ENCODE results near the gene ADCY6.

Gene ADCY6

GRCh38 chr12:48788854-48789775 is at the start of gene ADCY6:
ADCY6 (minus strand) TSS chr12:48789089; CDS start chr12:48783434, 5,655 bp downstream.
- in situ Hi-C loops (cut with MboI; ENCODE audit: low pct_unique_long_range_greater_than_20kb, low sequenced_read_pairs), result no loop called here
- no peak for DNase-seq

DNA sequence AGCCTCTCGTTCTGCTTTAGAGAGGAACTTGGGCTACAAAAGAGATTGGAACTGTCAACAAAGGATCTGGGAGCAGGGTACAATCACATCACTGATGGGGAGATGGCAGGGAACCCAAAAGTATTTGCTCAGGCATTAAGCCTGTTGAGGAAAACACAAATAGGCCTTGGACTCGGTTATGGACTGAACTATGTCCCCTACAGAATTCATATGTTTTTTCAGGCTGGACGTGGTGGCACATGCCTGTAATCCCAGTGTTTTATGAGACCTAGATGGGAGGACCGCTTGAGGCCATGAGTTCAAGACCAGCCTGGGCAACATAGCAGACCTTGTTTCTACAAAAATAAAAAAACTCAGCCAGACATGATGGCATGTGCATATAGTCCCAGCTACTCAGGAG is 49.2 kb upstream of the ADCY6 start:
- in situ Hi-C loops (cut with MboI; ENCODE audit: low pct_unique_long_range_greater_than_20kb, low sequenced_read_pairs), result no loop called here
- DNase-seq, result no peak

- in situ Hi-C loops (cut with MboI; ENCODE audit: low pct_unique_long_range_greater_than_20kb, low sequenced_read_pairs), result no loop called here
- no peak for DNase-seq
Measured at GRCh38 chr12:48832321-48833060, 43.6 kb upstream of the ADCY6 start.

DNA sequence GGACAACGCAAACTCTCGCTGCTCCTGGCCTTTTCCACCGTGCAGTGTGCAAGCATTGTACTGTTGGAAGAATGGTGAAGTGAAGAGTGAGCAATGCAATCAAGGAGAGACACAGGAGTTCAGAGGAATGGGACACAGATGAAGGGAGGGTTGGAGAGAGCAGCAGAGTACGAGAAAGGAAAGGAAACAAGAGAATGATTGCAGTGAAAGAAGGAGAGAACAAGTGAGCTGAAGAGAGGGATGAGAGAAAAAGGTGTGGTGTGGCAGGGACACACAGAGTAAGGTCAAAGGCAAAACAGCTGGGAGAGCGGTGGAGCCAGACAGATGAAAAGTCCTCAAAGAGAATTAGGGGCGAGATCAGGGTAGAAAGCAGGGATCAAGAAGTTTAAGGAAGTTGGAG is 42.4 kb upstream of the ADCY6 start:
- in situ Hi-C loops (cut with MboI; ENCODE audit: low pct_unique_long_range_greater_than_20kb, low sequenced_read_pairs), result no loop called here
- DNase-seq, result no peak

DNA sequence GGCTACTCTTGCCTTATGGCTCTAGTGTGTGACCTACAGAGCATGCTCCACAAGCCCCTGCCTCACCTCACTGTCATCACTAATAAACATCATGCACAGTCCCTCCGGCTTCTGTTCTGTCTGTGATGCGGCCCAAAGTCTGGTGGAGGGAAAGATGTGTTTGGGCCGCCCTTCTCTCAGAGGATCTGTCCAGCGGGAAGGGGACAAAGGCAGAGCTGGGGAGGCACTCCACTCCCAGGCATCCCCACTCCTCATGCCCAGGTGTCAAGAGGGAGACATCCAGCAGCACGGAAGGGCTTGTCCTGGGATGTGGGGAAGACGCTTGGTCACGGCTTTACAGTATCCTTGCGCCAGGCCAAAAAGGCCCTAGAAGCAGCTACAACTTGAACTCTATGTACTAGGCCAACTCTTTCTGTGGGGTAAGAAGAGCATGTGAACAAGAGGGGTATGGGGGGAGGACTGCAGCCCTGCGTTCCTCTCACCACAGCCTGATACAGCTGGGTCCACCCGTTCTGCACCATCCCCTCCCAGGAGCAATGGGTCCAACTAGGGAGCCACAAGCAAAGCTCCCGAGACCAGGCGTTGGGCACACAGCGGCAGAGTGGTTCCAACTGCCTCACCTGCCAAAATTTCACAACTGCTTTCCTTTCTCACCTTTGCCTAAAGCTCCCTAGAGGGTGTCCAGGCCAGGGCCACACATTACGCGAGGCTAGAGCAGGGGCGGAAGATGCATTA is 40.1 kb upstream of the ADCY6 start:
- in situ Hi-C loops (cut with MboI; ENCODE audit: low pct_unique_long_range_greater_than_20kb, low sequenced_read_pairs), result no loop called here
- no peak for DNase-seq

- DNase-seq, result no peak
- in situ Hi-C loops (cut with MboI; ENCODE audit: low pct_unique_long_range_greater_than_20kb, low sequenced_read_pairs), result no loop called here
Measured at GRCh38 chr12:48828293-48828692, 39.4 kb upstream of the ADCY6 start.

DNA sequence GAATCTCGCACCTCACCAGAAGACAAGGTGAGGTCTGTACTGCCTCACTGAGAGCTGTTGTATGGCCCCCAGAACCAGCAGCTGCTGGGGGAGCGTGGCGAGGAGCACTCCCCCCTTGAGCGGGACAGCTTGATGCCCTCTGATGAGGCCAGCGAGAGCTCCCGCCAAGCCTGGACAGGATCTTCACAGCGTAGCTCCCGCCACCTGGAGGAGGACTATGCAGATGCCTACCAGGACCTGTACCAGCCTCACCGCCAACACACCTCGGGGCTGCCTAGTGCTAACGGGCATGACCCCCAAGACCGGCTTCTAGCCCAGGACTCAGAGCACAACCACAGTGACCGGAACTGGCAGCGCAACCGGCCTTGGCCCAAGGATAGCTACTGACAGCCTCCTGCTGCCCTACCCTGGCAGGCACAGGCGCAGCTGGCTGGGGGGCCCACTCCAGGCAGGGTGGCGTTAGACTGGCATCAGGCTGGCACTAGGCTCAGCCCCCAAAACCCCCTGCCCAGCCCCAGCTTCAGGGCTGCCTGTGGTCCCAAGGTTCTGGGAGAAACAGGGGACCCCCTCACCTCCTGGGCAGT is 38.7 kb upstream of the ADCY6 start:
- in situ Hi-C loops (cut with MboI; ENCODE audit: low pct_unique_long_range_greater_than_20kb, low sequenced_read_pairs), result no loop called here
- DNase-seq, result no peak

DNA sequence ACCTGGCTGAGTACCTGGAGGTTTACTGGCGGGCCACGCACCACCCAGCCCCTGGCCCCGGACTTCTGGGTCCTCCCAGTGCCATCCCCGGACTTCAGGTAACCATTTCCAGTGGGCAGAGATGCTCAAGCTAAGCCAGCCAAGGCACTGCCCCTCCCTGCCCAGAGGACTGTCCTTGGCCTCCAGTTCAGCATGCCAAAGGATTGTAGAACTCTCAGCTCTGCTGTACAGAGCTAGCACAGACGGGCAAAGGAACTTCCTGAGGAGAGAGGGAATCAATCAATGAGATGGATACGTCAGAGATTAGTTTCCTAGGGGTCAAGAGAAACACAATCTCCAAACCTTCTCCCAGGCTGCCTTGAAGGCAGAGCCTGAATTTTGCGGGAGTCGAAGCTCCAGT is 38.1 kb upstream of the ADCY6 start:
- no peak for DNase-seq
- in situ Hi-C loops (cut with MboI; ENCODE audit: low pct_unique_long_range_greater_than_20kb, low sequenced_read_pairs), result no loop called here

DNA sequence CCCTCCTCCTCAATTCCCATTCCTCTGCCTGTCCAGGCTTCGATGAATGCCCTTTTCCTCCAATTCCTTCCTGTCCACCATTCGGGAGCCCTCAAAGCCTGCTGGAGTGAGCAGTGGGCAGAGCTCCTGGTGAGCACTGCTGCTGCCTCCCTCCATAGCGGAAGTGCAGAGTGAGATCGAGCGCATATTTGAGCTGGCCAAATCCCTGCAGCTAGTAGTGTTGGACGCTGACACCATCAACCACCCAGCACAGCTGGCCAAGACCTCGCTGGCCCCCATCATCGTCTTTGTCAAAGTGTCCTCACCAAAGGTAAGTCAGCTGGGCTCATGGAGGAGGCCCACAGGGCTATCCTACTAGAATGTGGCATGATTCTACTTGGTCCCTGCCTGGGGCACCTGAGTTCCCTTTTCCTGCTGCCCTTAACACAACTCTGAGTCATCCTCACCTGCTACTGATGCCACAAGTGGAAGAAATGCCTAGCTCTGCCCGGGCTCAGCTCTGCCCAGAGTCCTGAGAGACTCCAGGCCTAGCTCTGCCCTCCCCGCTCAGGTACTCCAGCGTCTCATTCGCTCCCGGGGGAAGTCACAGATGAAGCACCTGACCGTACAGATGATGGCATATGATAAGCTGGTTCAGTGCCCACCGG is 37.4 kb upstream of the ADCY6 start:
- no peak for DNase-seq
- in situ Hi-C loops (cut with MboI; ENCODE audit: low pct_unique_long_range_greater_than_20kb, low sequenced_read_pairs), result no loop called here

DNA sequence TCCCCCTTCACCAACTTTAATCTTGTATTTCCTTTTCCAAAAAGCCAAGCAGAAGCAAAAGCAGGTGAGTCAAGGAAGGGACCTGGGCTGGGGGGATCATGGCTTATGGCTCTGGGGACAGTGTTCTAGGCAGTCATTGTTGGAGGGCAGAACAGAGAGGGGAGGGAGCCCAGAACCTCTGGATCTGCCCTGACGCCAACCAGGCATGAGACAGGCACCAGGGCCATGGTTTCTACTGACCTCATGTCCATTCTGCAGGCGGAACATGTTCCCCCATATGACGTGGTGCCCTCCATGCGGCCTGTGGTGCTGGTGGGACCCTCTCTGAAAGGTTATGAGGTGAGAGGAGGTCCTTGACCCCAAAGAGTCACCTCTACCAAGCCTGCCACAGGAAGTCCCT is 36.0 kb upstream of the ADCY6 start:
- no peak for DNase-seq
- in situ Hi-C loops (cut with MboI; ENCODE audit: low pct_unique_long_range_greater_than_20kb, low sequenced_read_pairs), result no loop called here

- DNase-seq, result no peak
Measured at GRCh38 chr12:48824112-48824511, 35.2 kb upstream of the ADCY6 start.

GRCh38 chr12:48823281-48823680 is 34.4 kb upstream of the ADCY6 start:
- in situ Hi-C loops (cut with MboI; ENCODE audit: low pct_unique_long_range_greater_than_20kb, low sequenced_read_pairs), result no loop called here
- no peak for DNase-seq

More at GRCh38 chr12:48824112-48824511, 35.2 kb upstream of the ADCY6 start:
- in situ Hi-C loops (cut with MboI; ENCODE audit: low pct_unique_long_range_greater_than_20kb, low sequenced_read_pairs), result no loop called here

GRCh38 chr12:48822711-48823110 is 33.8 kb upstream of the ADCY6 start:
- in situ Hi-C loops (cut with MboI; ENCODE audit: low pct_unique_long_range_greater_than_20kb, low sequenced_read_pairs), result no loop called here
- no peak for DNase-seq

DNA sequence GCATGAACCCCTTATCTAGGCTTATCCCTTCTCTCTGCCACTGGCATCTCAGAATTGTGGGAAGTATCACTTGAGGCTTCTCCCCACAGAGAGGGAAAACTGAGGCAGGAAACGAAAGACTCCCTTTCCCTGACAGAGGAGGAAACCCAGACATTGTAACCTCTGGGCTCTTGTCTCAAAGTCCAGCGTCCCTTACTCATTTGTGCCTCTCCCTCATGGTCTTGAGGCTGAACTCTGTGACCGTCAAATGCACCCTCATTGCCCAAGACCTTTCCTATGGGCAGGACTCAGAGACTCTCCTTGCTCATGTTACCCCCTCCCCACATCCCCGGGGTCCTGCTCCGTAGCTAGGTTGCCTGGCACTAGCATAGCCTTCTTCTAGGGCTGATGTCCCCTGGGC is 33.2 kb upstream of the ADCY6 start:
- DNase-seq, result no peak
- in situ Hi-C loops (cut with MboI; ENCODE audit: low pct_unique_long_range_greater_than_20kb, low sequenced_read_pairs), result no loop called here

GRCh38 chr12:48819986-48820725 is 31.3 kb upstream of the ADCY6 start:
- DNase-seq, result peak; percentile 24
- in situ Hi-C loops (cut with MboI; ENCODE audit: low pct_unique_long_range_greater_than_20kb, low sequenced_read_pairs), result no loop called here

- no peak for DNase-seq
- in situ Hi-C loops (cut with MboI; ENCODE audit: low pct_unique_long_range_greater_than_20kb, low sequenced_read_pairs), result no loop called here
Measured at GRCh38 chr12:48818831-48819590, 30.1 kb upstream of the ADCY6 start.

Data from KBM-7 (cell line).